MCF 10A (cell line): ENCODE results near the gene GSKIP. TPM values are rescaled to one million over a fixed set of nuclear protein-coding genes. Genes with fewer than 3 reads are reported as not detected.

Experiments used
- BruUV-seq: library from RNA; stranded (reverse); fragments of 400-500 nt; replicated peaks from 2 replicates; lab custom pipeline; 2021; lab: Mats Ljungman, UMichigan
- CTCF ChIA-PET: fragments of 300-600 bp; sonication (Branson Sonifier 250); formaldehyde crosslinking; extraction: SDS; loops from one replicate; lab custom pipeline; 2021; ENCODE audit warnings: antibody characterized with exemption, inconsistent platforms; lab: Yijun Ruan, JAX
- POLR2A ChIA-PET: fragments of 300-600, 350-650 bp; sonication (Branson Sonifier 250); formaldehyde crosslinking; extraction: SDS; loops from one replicate; lab custom pipeline; 2020; ENCODE audit warnings: antibody characterized with exemption, inconsistent platforms; lab: Yijun Ruan, JAX
- DNase-seq: peaks from one replicate; pipeline ENCODE4 v3.0.0-alpha.2; 2018; ENCODE audit not compliant: unreplicated experiment
- H3K27ac Mint-ChIP-seq: one replicate; pipeline ENCODE4 v1.8.0; 2022; ENCODE audit warnings: mild to moderate bottlenecking, low read depth, mixed read lengths; ENCODE audit not compliant: unreplicated experiment
- H3K27me3 Mint-ChIP-seq: one replicate; pipeline ENCODE4 v1.8.0; 2022; ENCODE audit warnings: mixed read lengths; ENCODE audit not compliant: insufficient read depth, unreplicated experiment
- H3K36me3 Mint-ChIP-seq: one replicate; pipeline ENCODE4 v1.8.0; 2022; ENCODE audit warnings: mild to moderate bottlenecking, moderate library complexity, mixed read lengths; ENCODE audit not compliant: insufficient read depth, unreplicated experiment
- H3K4me1 Mint-ChIP-seq: one replicate; pipeline ENCODE4 v1.8.0; 2022; ENCODE audit warnings: mixed read lengths; ENCODE audit not compliant: insufficient read depth, unreplicated experiment
- H3K4me3 Mint-ChIP-seq: one replicate; pipeline ENCODE4 v1.8.0; 2022; ENCODE audit warnings: mild to moderate bottlenecking, moderate library complexity, mixed read lengths; ENCODE audit not compliant: unreplicated experiment
- H3K9me3 Mint-ChIP-seq: one replicate; pipeline ENCODE4 v1.8.0; 2022; ENCODE audit warnings: mixed read lengths; ENCODE audit not compliant: unreplicated experiment
- intact Hi-C: fragments of 100-400 bp; cut with micrococcal nuclease; formaldehyde crosslinking; loops from 2 replicates; pipeline ENCODE4 v1.14.1; 2022
- total RNA-seq: library from RNA; stranded (reverse); gene quantifications from 2 replicates; pipeline ENCODE4 v1.2.3, GENCODE V29; 2022
- TF ChIP-seq, protein P1 (sequence below): fragments of 200-600 bp; IDR thresholded peaks from one replicate; pipeline ENCODE4 v1.8.0; 2022; ENCODE audit warnings: antibody characterized with exemption, mild to moderate bottlenecking; ENCODE audit not compliant: unreplicated experiment

Gene GSKIP
- total RNA-seq, 1 experiment from 2014 or later, result 19.8 TPM

GRCh38 chr14:96407935-96408570 lies 44.7 kb downstream of the GSKIP start:
- ChIA-PET CTCF (interaction anchor here (0.5 to 0.8 kb wide), 4 partner anchors 56 to 396 kb away, joined by 3 to 5 read pairs (median 3); no protein-coding TSS in a partner anchor), POLR2A (interaction anchor here (0.8 kb wide), 1 partner anchor 45 kb away, joined by 3 read pairs; the partner anchor contains the start of genes ATG2B and GSKIP)
- no TSS peak for BruUV-seq
- Mint-ChIP-seq H3K4me3 (no peak overlapping the region), H3K9me3 (no peaks in the 10 kb centered on the region), H3K36me3 (no peaks in the 10 kb centered on the region), H3K27me3 (no peaks in the 10 kb centered on the region), H3K27ac (no peak overlapping the region), H3K4me1 (no peaks in the 10 kb centered on the region)
- TF ChIP-seq, protein P1, sequence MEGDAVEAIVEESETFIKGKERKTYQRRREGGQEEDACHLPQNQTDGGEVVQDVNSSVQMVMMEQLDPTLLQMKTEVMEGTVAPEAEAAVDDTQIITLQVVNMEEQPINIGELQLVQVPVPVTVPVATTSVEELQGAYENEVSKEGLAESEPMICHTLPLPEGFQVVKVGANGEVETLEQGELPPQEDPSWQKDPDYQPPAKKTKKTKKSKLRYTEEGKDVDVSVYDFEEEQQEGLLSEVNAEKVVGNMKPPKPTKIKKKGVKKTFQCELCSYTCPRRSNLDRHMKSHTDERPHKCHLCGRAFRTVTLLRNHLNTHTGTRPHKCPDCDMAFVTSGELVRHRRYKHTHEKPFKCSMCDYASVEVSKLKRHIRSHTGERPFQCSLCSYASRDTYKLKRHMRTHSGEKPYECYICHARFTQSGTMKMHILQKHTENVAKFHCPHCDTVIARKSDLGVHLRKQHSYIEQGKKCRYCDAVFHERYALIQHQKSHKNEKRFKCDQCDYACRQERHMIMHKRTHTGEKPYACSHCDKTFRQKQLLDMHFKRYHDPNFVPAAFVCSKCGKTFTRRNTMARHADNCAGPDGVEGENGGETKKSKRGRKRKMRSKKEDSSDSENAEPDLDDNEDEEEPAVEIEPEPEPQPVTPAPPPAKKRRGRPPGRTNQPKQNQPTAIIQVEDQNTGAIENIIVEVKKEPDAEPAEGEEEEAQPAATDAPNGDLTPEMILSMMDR, result no peak
- intact Hi-C loops, result no loop called here
- DNase-seq, result no peak

DNA sequence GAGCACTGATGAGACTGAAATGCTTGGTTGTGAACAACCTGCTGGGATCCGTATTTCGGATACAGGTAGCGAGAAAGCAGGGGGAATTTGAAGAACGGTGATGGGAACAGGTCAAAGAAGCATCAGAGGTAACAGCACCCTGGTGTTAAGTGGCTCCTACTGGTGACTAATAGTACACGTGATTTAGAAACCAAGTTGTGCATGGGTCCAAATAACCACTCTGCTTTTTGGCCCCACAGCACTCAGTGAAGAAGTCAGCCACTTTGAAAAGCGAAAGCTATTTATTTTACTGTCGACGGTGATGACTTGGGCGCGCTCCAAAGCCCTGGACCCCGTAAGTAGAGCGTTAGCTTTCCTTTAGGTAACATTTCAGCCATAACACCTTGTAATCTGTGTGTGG lies 45.3 kb downstream of the GSKIP start:
- intact Hi-C loops, result no loop called here

GRCh38 chr14:96409701-96410100 lies 46.4 kb downstream of the GSKIP start:
- POLR2A ChIA-PET, result no interaction called here
- CTCF ChIA-PET, result interaction anchor here (0.6 kb wide), 1 partner anchor 353 kb away, joined by 3 read pairs; no protein-coding TSS in a partner anchor
- no peak overlapping the region for H3K27ac Mint-ChIP-seq
- no peaks in the 10 kb centered on the region for H3K9me3 Mint-ChIP-seq
- intact Hi-C loops, result no loop called here
- no peak overlapping the region for H3K4me3 Mint-ChIP-seq
- H3K4me1 Mint-ChIP-seq, result no peaks in the 10 kb centered on the region
- TF ChIP-seq, protein P1, result no peak
- peak; percentile 6 for DNase-seq
- H3K36me3 Mint-ChIP-seq, result no peaks in the 10 kb centered on the region
- H3K27me3 Mint-ChIP-seq, result no peaks in the 10 kb centered on the region
- BruUV-seq, result no TSS peak

More for the DNA sequence above, 45.3 kb downstream of the GSKIP start:
- no peaks in the 10 kb centered on the region for H3K27me3 Mint-ChIP-seq
- no peaks in the 10 kb centered on the region for H3K4me1 Mint-ChIP-seq
- no TSS peak for BruUV-seq
- DNase-seq, result no peak
- H3K9me3 Mint-ChIP-seq, result no peaks in the 10 kb centered on the region
- H3K27ac Mint-ChIP-seq, result no peak overlapping the region
- ChIA-PET POLR2A (interaction anchor here (0.8 kb wide), 1 partner anchor 45 kb away, joined by 3 read pairs; the partner anchor contains the start of genes ATG2B and GSKIP), CTCF (interaction anchor here (0.5 to 0.8 kb wide), 4 partner anchors 56 to 397 kb away, joined by 3 to 5 read pairs (median 3); no protein-coding TSS in a partner anchor)
- no peaks in the 10 kb centered on the region for H3K36me3 Mint-ChIP-seq
- H3K4me3 Mint-ChIP-seq, result no peak overlapping the region
- TF ChIP-seq, protein P1, result no peak

- no peak for DNase-seq
- intact Hi-C loops, result no loop called here
- Mint-ChIP-seq H3K4me3 (no peak overlapping the region), H3K27ac (no peak overlapping the region), H3K27me3 (no peaks in the 10 kb centered on the region), H3K4me1 (no peaks in the 10 kb centered on the region), H3K9me3 (no peaks in the 10 kb centered on the region), H3K36me3 (no peaks in the 10 kb centered on the region)
- POLR2A ChIA-PET, result no interaction called here
- TF ChIP-seq, protein P1, result no peak
- no TSS peak for BruUV-seq
- CTCF ChIA-PET, result interaction anchor here (0.6 kb wide), 1 partner anchor 353 kb away, joined by 3 read pairs; no protein-coding TSS in a partner anchor
Observed at GRCh38 chr14:96410119-96410518, 46.8 kb downstream of the GSKIP start.
